ENCODE data around the gene NMT1. TPM values are rescaled to one million over a fixed set of nuclear protein-coding genes. Genes with fewer than 3 reads are reported as not detected.
A peak's percentile ranks its signal among the peaks of the same experiment; 100 is the strongest.

NMT1 gene
- total and polyA plus RNA-seq, 2 experiments from 2014 or later: 95.6 to 298 TPM

DNA sequence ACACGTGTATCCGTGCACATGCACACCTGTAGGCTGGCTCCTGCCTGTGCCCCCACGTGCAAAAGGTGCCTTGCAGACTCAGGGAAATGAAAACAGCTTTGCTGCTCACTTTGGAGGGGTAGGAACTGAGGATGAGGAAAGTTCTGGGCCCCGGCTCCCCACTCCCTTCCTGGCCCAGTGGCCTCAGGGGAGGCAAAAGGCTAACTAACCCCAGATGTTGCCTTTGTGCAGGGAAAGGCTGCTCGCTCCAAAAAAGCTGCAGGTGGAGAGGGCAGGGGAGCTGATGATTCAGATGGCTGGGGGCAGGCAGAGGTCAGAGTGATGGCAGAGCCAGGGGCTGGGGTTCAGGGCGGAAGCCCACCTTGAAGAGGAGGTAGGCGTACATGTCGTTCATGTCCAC lies 58.8 kb downstream of the NMT1 start (continued):
- TF ChIP-seq ZNF462 (CRISPR knock-in tag; IDR thresholded peaks at IDR 0.05) (no peak), ZNF114 (CRISPR knock-in tag; IDR thresholded peaks at IDR 0.05) (no peak), NANOG (IDR thresholded peaks at IDR 0.05; ENCODE audit: borderline replicate concordance) (no peak)

GRCh38 chr17:45120558-45120957 lies 59.4 kb downstream of the NMT1 start:
- Histone ChIP-seq H4K20me1 (replicated peaks; ENCODE audit: insufficient read depth) (no peaks in the 10 kb centered on the region), H3K4me1 (ENCODE audit: insufficient read depth) (peaks cover 2% of the 10 kb centered on the region; the same call in 1 of the 2 replicates), H3K27me3 (ENCODE audit: insufficient read depth) (no peaks in the 10 kb centered on the region), H3K36me3 (ENCODE audit: insufficient read depth) (no peaks in the 10 kb centered on the region), H3K4me2 (peak overlapping the region; percentile 65), H3K27ac (ENCODE audit: low read depth) (no peak overlapping the region), H3K79me2 (replicated peaks; ENCODE audit: insufficient read depth) (0 out of 2 replicates have a peak, but pooled peaks cover 2% of the 10 kb centered on the region), H3K9me2 (ENCODE audit: insufficient read depth) (no peaks in the 10 kb centered on the region), H2AFZ (no peak overlapping the region; the same call in 1 of the 2 replicates), H3F3A (replicated peaks; ENCODE audit: low read depth) (no peaks in the 10 kb centered on the region), H3K4me3 (peak overlapping the region; percentile 34; the same call in 1 of the 2 replicates)
- Mint-ChIP-seq H3K27ac (no peak overlapping the region), H3K36me3 (ENCODE audit: low read depth) (no peaks in the 10 kb centered on the region), H3K27me3 (ENCODE audit: insufficient read depth, low read depth, poor library complexity) (peaks cover 8% of the 10 kb centered on the region), H3K4me1 (peaks cover 11% of the 10 kb centered on the region), H3K9me3 (no peaks in the 10 kb centered on the region), H3K4me3 (no peak overlapping the region)
- TF ChIP-seq, protein P1, sequence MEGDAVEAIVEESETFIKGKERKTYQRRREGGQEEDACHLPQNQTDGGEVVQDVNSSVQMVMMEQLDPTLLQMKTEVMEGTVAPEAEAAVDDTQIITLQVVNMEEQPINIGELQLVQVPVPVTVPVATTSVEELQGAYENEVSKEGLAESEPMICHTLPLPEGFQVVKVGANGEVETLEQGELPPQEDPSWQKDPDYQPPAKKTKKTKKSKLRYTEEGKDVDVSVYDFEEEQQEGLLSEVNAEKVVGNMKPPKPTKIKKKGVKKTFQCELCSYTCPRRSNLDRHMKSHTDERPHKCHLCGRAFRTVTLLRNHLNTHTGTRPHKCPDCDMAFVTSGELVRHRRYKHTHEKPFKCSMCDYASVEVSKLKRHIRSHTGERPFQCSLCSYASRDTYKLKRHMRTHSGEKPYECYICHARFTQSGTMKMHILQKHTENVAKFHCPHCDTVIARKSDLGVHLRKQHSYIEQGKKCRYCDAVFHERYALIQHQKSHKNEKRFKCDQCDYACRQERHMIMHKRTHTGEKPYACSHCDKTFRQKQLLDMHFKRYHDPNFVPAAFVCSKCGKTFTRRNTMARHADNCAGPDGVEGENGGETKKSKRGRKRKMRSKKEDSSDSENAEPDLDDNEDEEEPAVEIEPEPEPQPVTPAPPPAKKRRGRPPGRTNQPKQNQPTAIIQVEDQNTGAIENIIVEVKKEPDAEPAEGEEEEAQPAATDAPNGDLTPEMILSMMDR (conservative IDR thresholded peaks at IDR 0.05; ENCODE audit: low read depth in 2 of 2): peak in 1 of 2 experiments; percentile 46; a peak in 2 of 4 replicates
- TF ChIP-seq EZH2 (IDR thresholded peaks at IDR 0.05; ENCODE audit: low read depth, unreplicated experiment) (no peak), CREB1 (CRISPR knock-in tag; IDR thresholded peaks at IDR 0.05; ENCODE audit: low read depth) (no peak)
- peak; percentile 39 for ATAC-seq
- DNase-seq (ENCODE audit: low spot score): no peak
